Measurements from ENCODE around the gene ZBTB7B.

GRCh38 chr1:154994591-154994990, 8.0 kb upstream of the ZBTB7B start:
- TF ChIP-seq CTCF (tag by site-specific recombination; IDR thresholded peaks at IDR 0.05) (no peak), ZNF830 (tag by site-specific recombination; IDR thresholded peaks at IDR 0.05; ENCODE audit: low read depth) (no peak), TCF7L2 (IDR thresholded peaks at IDR 0.05; ENCODE audit: borderline replicate concordance, low read depth, low read length) (no peak), ZNF664 (tag by site-specific recombination; IDR thresholded peaks at IDR 0.05) (no peak), ZBTB10 (tag by site-specific recombination; IDR thresholded peaks at IDR 0.05) (no peak)
- TF ChIP-seq, protein P1, sequence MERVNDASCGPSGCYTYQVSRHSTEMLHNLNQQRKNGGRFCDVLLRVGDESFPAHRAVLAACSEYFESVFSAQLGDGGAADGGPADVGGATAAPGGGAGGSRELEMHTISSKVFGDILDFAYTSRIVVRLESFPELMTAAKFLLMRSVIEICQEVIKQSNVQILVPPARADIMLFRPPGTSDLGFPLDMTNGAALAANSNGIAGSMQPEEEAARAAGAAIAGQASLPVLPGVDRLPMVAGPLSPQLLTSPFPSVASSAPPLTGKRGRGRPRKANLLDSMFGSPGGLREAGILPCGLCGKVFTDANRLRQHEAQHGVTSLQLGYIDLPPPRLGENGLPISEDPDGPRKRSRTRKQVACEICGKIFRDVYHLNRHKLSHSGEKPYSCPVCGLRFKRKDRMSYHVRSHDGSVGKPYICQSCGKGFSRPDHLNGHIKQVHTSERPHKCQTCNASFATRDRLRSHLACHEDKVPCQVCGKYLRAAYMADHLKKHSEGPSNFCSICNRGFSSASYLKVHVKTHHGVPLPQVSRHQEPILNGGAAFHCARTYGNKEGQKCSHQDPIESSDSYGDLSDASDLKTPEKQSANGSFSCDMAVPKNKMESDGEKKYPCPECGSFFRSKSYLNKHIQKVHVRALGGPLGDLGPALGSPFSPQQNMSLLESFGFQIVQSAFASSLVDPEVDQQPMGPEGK (tag by site-specific recombination; IDR thresholded peaks at IDR 0.05) = no peak

All from HEK293 (cell line).